H7 (cell line): ENCODE measurements around the gene TMEM63C. TPM values are rescaled to one million over a fixed set of nuclear protein-coding genes. Genes with fewer than 3 reads are reported as not detected.

ENCODE experiments used
- DNase-seq: peaks from one replicate; pipeline ENCODE4 v3.0.0; 2012
- H3K27me3 ChIP-seq: 2 replicates; pipeline ENCODE4 v1.6.0; 2011; ENCODE audit warnings: mild to moderate bottlenecking, low read length; ENCODE audit not compliant: control insufficient read depth, insufficient read depth
- H3K36me3 ChIP-seq: replicated peaks from 2 replicates; pipeline ENCODE4 v1.5.1; 2011; ENCODE audit warnings: low read length; ENCODE audit not compliant: control insufficient read depth, insufficient read depth
- H3K4me3 ChIP-seq: 2 replicates; pipeline ENCODE4 v1.5.1; 2011; ENCODE audit warnings: low read depth, mild to moderate bottlenecking, control low read depth, low read length, moderate library complexity; ENCODE audit not compliant: insufficient read depth
- total RNA-seq: library from RNA; depleted of rRNA; stranded (reverse); fragments of >200 nt; shearing (Covaris generic); gene quantifications from 2 replicates; pipeline ENCODE4 v1.2.3, GENCODE V29; 2014

Gene TMEM63C
- total RNA-seq, 1 experiment from 2014 or later = 2.1 TPM

- Histone ChIP-seq H3K4me3 (no peak overlapping the region), H3K36me3 (no peaks in the 10 kb centered on the region), H3K27me3 (no peaks in the 10 kb centered on the region)
- no peak for DNase-seq
These were observed 78.6 kb downstream of the TMEM63C start for GRCh38 chr14:77260199-77260598.

- no peak overlapping the region for H3K4me3 ChIP-seq
- H3K27me3 ChIP-seq = no peaks in the 10 kb centered on the region
- H3K36me3 ChIP-seq = no peaks in the 10 kb centered on the region
- no peak for DNase-seq
These were observed 79.0 kb downstream of the TMEM63C start for GRCh38 chr14:77260631-77261030.

GRCh38 chr14:77264466-77265186 is 83.0 kb downstream of the TMEM63C start:
- Histone ChIP-seq H3K36me3 (no peaks in the 10 kb centered on the region), H3K27me3 (peaks cover 13% of the 10 kb centered on the region), H3K4me3 (no peak overlapping the region)
- DNase-seq = no peak

- no peak for DNase-seq
- no peaks in the 10 kb centered on the region for H3K36me3 ChIP-seq
- H3K4me3 ChIP-seq = no peak overlapping the region
- H3K27me3 ChIP-seq = peaks cover 18% of the 10 kb centered on the region
These were observed 83.6 kb downstream of the TMEM63C start for GRCh38 chr14:77265187-77265515.

GRCh38 chr14:77265561-77266335 is 84.2 kb downstream of the TMEM63C start:
- H3K36me3 ChIP-seq = no peaks in the 10 kb centered on the region
- DNase-seq = peak; percentile 59
- H3K4me3 ChIP-seq = no peak overlapping the region
- H3K27me3 ChIP-seq = peaks cover 24% of the 10 kb centered on the region

GRCh38 chr14:77266336-77266735 is 84.7 kb downstream of the TMEM63C start:
- H3K27me3 ChIP-seq = peaks cover 30% of the 10 kb centered on the region
- no peak for DNase-seq

GRCh38 chr14:77267937-77268699 is 86.5 kb downstream of the TMEM63C start:
- H3K36me3 ChIP-seq = no peaks in the 10 kb centered on the region
- no peak overlapping the region for H3K4me3 ChIP-seq
- peaks cover 41% of the 10 kb centered on the region for H3K27me3 ChIP-seq
- DNase-seq = peak; percentile 18

More at GRCh38 chr14:77266336-77266735, 84.7 kb downstream of the TMEM63C start:
- H3K4me3 ChIP-seq = no peak overlapping the region
- no peaks in the 10 kb centered on the region for H3K36me3 ChIP-seq

GRCh38 chr14:77268989-77269600 is 87.5 kb downstream of the TMEM63C start:
- no peaks in the 10 kb centered on the region; the same call in 1 of the 2 replicates for H3K36me3 ChIP-seq
- H3K4me3 ChIP-seq = no peak overlapping the region
- peak; percentile 74 for DNase-seq
- peaks cover 41% of the 10 kb centered on the region for H3K27me3 ChIP-seq

- DNase-seq = peak; percentile 85
- H3K36me3 ChIP-seq = no peaks in the 10 kb centered on the region; the same call in 1 of the 2 replicates
- peaks cover 41% of the 10 kb centered on the region for H3K27me3 ChIP-seq
- H3K4me3 ChIP-seq = peak overlapping the region; percentile 42
These were observed 88.9 kb downstream of the TMEM63C start for GRCh38 chr14:77270361-77271112.

- H3K4me3 ChIP-seq = peak within 1 kb of the TSS; percentile 42
- DNase-seq = peak; percentile 91
- H3K27me3 ChIP-seq = peaks cover 41% of the 10 kb centered on the region
These were observed 89.6 kb downstream of the TMEM63C start, which contains the start of gene NGB for GRCh38 chr14:77271113-77271710. Gene NGB, minus strand, starts transcription at chr14:77271206. Its CDS starts 269 bp downstream, at chr14:77270937.

GRCh38 chr14:77272261-77272660 is 90.7 kb downstream of the TMEM63C start:
- Histone ChIP-seq H3K27me3 (peaks cover 41% of the 10 kb centered on the region), H3K4me3 (no peak overlapping the region), H3K36me3 (no peaks in the 10 kb centered on the region; the same call in 1 of the 2 replicates)
- peak; percentile 23 for DNase-seq

More at GRCh38 chr14:77271113-77271710, 89.6 kb downstream of the TMEM63C start, which contains the start of gene NGB:
- no peaks in the 10 kb centered on the region; the same call in 1 of the 2 replicates for H3K36me3 ChIP-seq

GRCh38 chr14:77273796-77274195 is 92.2 kb downstream of the TMEM63C start:
- no peak overlapping the region for H3K4me3 ChIP-seq
- peaks cover 2% of the 10 kb centered on the region for H3K36me3 ChIP-seq
- H3K27me3 ChIP-seq = peaks cover 36% of the 10 kb centered on the region
- no peak for DNase-seq

- H3K4me3 ChIP-seq = no peak overlapping the region
- DNase-seq = no peak
- H3K36me3 ChIP-seq = peaks cover 2% of the 10 kb centered on the region
- peaks cover 23% of the 10 kb centered on the region for H3K27me3 ChIP-seq
These were observed 93.5 kb downstream of the TMEM63C start for GRCh38 chr14:77275041-77275580.
